NT2/D1 (cell line): ENCODE results near the gene PDZD11.
A peak's percentile ranks its signal among the peaks of the same experiment; 100 is the strongest.
"Not testable (repeated sequence)": the region's sequence is repeated elsewhere in the genome, so short reads cannot be mapped to it uniquely, and the experiment has no call there.

Experiments used
- DNase-seq: peaks from one replicate; pipeline ENCODE4 v3.0.0-alpha.2; 2011; ENCODE audit warnings: low read depth, low spot score
- H3K27me3 ChIP-seq: 2 replicates; pipeline ENCODE4 v1.6.0; 2011; ENCODE audit warnings: mild to moderate bottlenecking; ENCODE audit not compliant: insufficient read length, insufficient read depth
- H3K36me3 ChIP-seq: 2 replicates; pipeline ENCODE4 v1.6.1; 2011; ENCODE audit warnings: mild to moderate bottlenecking, low read length, mixed read lengths; ENCODE audit not compliant: insufficient read depth, insufficient read length
- H3K4me1 ChIP-seq: 2 replicates; pipeline ENCODE4 v1.5.1; 2011; ENCODE audit not compliant: insufficient read depth, insufficient read length
- H3K4me3 ChIP-seq: 2 replicates; pipeline ENCODE4 v1.5.1; 2011; ENCODE audit warnings: low read depth; ENCODE audit not compliant: insufficient read length
- H3K9ac ChIP-seq: 2 replicates; pipeline ENCODE4 v1.6.0; 2011; ENCODE audit warnings: low read depth; ENCODE audit not compliant: insufficient read length
- H3K9me3 ChIP-seq: 2 replicates; pipeline ENCODE4 v1.5.1; 2011; ENCODE audit warnings: mild to moderate bottlenecking, low read length; ENCODE audit not compliant: insufficient read depth
- SUZ12 ChIP-seq: IDR thresholded peaks from 2 replicates; pipeline ENCODE4 v1.6.1; 2011; ENCODE audit not compliant: insufficient read length, insufficient read depth; ENCODE audit errors: extremely low read depth
- YY1 ChIP-seq: IDR thresholded peaks from 2 replicates; pipeline ENCODE4 v1.6.1; 2011; ENCODE audit not compliant: insufficient read length, insufficient read depth
- ZNF274 ChIP-seq: IDR thresholded peaks from 2 replicates; pipeline ENCODE4 v1.6.1; 2011; ENCODE audit warnings: mild to moderate bottlenecking, low read depth, low read length

Gene PDZD11

GRCh38 chrX:70289793-70290770 lies at the start of gene PDZD11, which contains the start of gene KIF4A:
Gene PDZD11 (minus strand): TSS chrX:70289927. CDS start chrX:70289341, 586 bp downstream.
Gene KIF4A (plus strand): TSS chrX:70290104. CDS start chrX:70290459, 355 bp downstream.
- DNase-seq = peak; percentile 78
- TF ChIP-seq YY1 = no peak
- no peak for TF ChIP-seq SUZ12
- no peak for TF ChIP-seq ZNF274
- Histone ChIP-seq H3K36me3 (peaks cover 56% of the 10 kb centered on the region), H3K27me3 (no peaks in the 10 kb centered on the region), H3K9ac (peak within 1 kb of the TSS; percentile 94), H3K4me1 (no peaks in the 10 kb centered on the region), H3K9me3 (no peaks in the 10 kb centered on the region), H3K4me3 (peak within 1 kb of the TSS; percentile 83)

GRCh38 chrX:70338290-70338689 lies 48.6 kb upstream of the PDZD11 start:
- DNase-seq = no peak
- H3K9ac ChIP-seq = no peak overlapping the region

GRCh38 chrX:70336767-70337166 lies 47.0 kb upstream of the PDZD11 start:
- no peak for DNase-seq
- H3K36me3 ChIP-seq = peaks cover 44% of the 10 kb centered on the region
- no peak overlapping the region for H3K9ac ChIP-seq
- TF ChIP-seq ZNF274 = no peak
- no peak for TF ChIP-seq YY1
- no peak for TF ChIP-seq SUZ12
- no peak overlapping the region for H3K4me3 ChIP-seq
- H3K4me1 ChIP-seq = no peaks in the 10 kb centered on the region
- H3K9me3 ChIP-seq = no peaks in the 10 kb centered on the region
- H3K27me3 ChIP-seq = no peaks in the 10 kb centered on the region

More at GRCh38 chrX:70338290-70338689, 48.6 kb upstream of the PDZD11 start:
- Histone ChIP-seq H3K4me3 (no peak overlapping the region), H3K9me3 (no peaks in the 10 kb centered on the region), H3K36me3 (peaks cover 47% of the 10 kb centered on the region), H3K27me3 (no peaks in the 10 kb centered on the region), H3K4me1 (no peaks in the 10 kb centered on the region)
- no peak for TF ChIP-seq SUZ12
- TF ChIP-seq ZNF274 = no peak
- no peak for TF ChIP-seq YY1

- H3K4me1 ChIP-seq = no peaks in the 10 kb centered on the region
- peak; percentile 3 for DNase-seq
- H3K27me3 ChIP-seq = no peaks in the 10 kb centered on the region
- no peak overlapping the region for H3K4me3 ChIP-seq
- no peak overlapping the region for H3K9ac ChIP-seq
- peaks cover 67% of the 10 kb centered on the region for H3K36me3 ChIP-seq
- H3K9me3 ChIP-seq = no peaks in the 10 kb centered on the region
- no peak for TF ChIP-seq YY1
- TF ChIP-seq ZNF274 = no peak
- no peak for TF ChIP-seq SUZ12
Measured at GRCh38 chrX:70332600-70332999, 42.9 kb upstream of the PDZD11 start.

GRCh38 chrX:70331161-70331560 lies 41.4 kb upstream of the PDZD11 start:
- TF ChIP-seq ZNF274 (no peak), YY1 (no peak), SUZ12 (no peak)
- no peak overlapping the region for H3K9ac ChIP-seq
- peaks cover 61% of the 10 kb centered on the region for H3K36me3 ChIP-seq
- no peak overlapping the region for H3K4me3 ChIP-seq
- no peaks in the 10 kb centered on the region for H3K9me3 ChIP-seq
- DNase-seq = no peak
- H3K27me3 ChIP-seq = no peaks in the 10 kb centered on the region
- H3K4me1 ChIP-seq = no peaks in the 10 kb centered on the region

- TF ChIP-seq SUZ12 (no peak), ZNF274 (no peak), YY1 (no peak)
- H3K9me3 ChIP-seq = no peaks in the 10 kb centered on the region
- DNase-seq = no peak
- H3K4me1 ChIP-seq = no peaks in the 10 kb centered on the region
- no peaks in the 10 kb centered on the region for H3K27me3 ChIP-seq
- no peak overlapping the region for H3K4me3 ChIP-seq
- H3K9ac ChIP-seq = no peak overlapping the region
- H3K36me3 ChIP-seq = peaks cover 15% of the 10 kb centered on the region
Measured at GRCh38 chrX:70324326-70324725, 34.6 kb upstream of the PDZD11 start.

GRCh38 chrX:70323628-70324027 lies 33.9 kb upstream of the PDZD11 start:
- H3K36me3 ChIP-seq = peaks cover 11% of the 10 kb centered on the region
- not testable (repeated sequence) for DNase-seq, H3K9me3 ChIP-seq, H3K9ac ChIP-seq, H3K27me3 ChIP-seq, H3K4me3 ChIP-seq, H3K4me1 ChIP-seq
